Ascending aorta (tissue), 2 donors: Measurements from ENCODE around the gene CEP63. TPM values are rescaled to one million over a fixed set of nuclear protein-coding genes. Genes with fewer than 3 reads are reported as not detected.
A peak's percentile ranks its signal among the peaks of the same experiment; 100 is the strongest.

Experiments used
- DNase-seq, 2 donors: peaks; one replicate each; pipeline ENCODE4 v3.0.0-alpha.2; 2019; ENCODE audit warnings: low spot score in 2 of 2
- H3K27ac ChIP-seq, 2 donors: fragments of 200-600 bp; sonication (generic); one replicate each; pipeline ENCODE4 v1.5.1; 2016 to 2017; ENCODE audit warnings: mild to moderate bottlenecking in 1 of 2
- H3K27me3 ChIP-seq: fragments of 200-600 bp; sonication (generic); one replicate; pipeline ENCODE4 v1.5.1; 2017
- H3K36me3 ChIP-seq, 2 donors: fragments of 200-600 bp; sonication (generic); one replicate each; pipeline ENCODE4 v1.5.1; 2016
- H3K4me1 ChIP-seq, 2 donors: fragments of 200-600 bp; sonication (generic); one replicate each; pipeline ENCODE4 v1.5.1; 2016 to 2017; ENCODE audit warnings: mild to moderate bottlenecking in 1 of 2
- H3K4me3 ChIP-seq, 2 donors: fragments of 200-600 bp; sonication (generic); one replicate each; pipeline ENCODE4 v1.5.1; 2016 to 2017; ENCODE audit warnings: mild to moderate bottlenecking in 1 of 2
- H3K9me3 ChIP-seq, 2 donors: fragments of 200-600 bp; sonication (generic); one replicate each; pipeline ENCODE4 v1.5.1; 2016
- CTCF ChIP-seq, 3 experiments: fragments of 200-600 bp in 2 of 3; fragments of 450-650 bp in 1 of 3; sonication (generic) in 2 of 3; IDR thresholded peaks; one replicate each; pipeline ENCODE4 v1.5.1; 2016 to 2019; ENCODE audit warnings: antibody characterized with exemption in 3 of 3, mild to moderate bottlenecking in 1 of 3, moderate library complexity in 1 of 3
- intact Hi-C: fragments of 100-400 bp; cut with DNase I; formaldehyde crosslinking; loops from one replicate; pipeline ENCODE4 v1.15.1; 2023
- total RNA-seq: library from RNA; depleted of rRNA; stranded (reverse); fragments of >200 nt; gene quantifications from one replicate; pipeline ENCODE4 v1.1.0, GENCODE V29; 2016

Gene CEP63
- total RNA-seq, 1 donor from 2014 or later = 5.3 TPM

- DNase-seq = no peak
Measured at GRCh38 chr3:134474956-134475355, 10.9 kb upstream of the CEP63 start.

GRCh38 chr3:134476306-134476705 is 9.6 kb upstream of the CEP63 start:
- H3K36me3 ChIP-seq = peaks cover 21 to 36% of the 10 kb centered on the region in 2 donors
- no peak overlapping the region for H3K27ac ChIP-seq
- no peaks in the 10 kb centered on the region for H3K27me3 ChIP-seq
- no peak overlapping the region for H3K4me3 ChIP-seq
- intact Hi-C loops = loop anchor here (5.0 kb wide), 1 partner anchor 264 kb away; no protein-coding TSS in a partner anchor
- peaks cover 0 to 8% of the 10 kb centered on the region in 2 donors for H3K4me1 ChIP-seq
- H3K9me3 ChIP-seq = no peaks in the 10 kb centered on the region
- no peak for TF ChIP-seq CTCF (IDR thresholded peaks at IDR 0.05)
- DNase-seq = no peak

More at GRCh38 chr3:134474956-134475355, 10.9 kb upstream of the CEP63 start:
- no peak for TF ChIP-seq CTCF (IDR thresholded peaks at IDR 0.05)
- intact Hi-C loops = loop anchor here (1.0 to 5.0 kb wide), 2 partner anchors 167 to 263 kb away; no protein-coding TSS in a partner anchor
- Histone ChIP-seq H3K36me3 (peaks cover 21 to 27% of the 10 kb centered on the region in 2 donors), H3K4me3 (no peak overlapping the region), H3K27me3 (no peaks in the 10 kb centered on the region), H3K4me1 (peaks cover 0 to 4% of the 10 kb centered on the region in 2 donors), H3K9me3 (no peaks in the 10 kb centered on the region), H3K27ac (no peak overlapping the region)

- H3K4me1 ChIP-seq = peaks cover 0 to 8% of the 10 kb centered on the region in 2 donors
- peaks cover 21 to 40% of the 10 kb centered on the region in 2 donors for H3K36me3 ChIP-seq
- no peak for DNase-seq
- no peak for TF ChIP-seq CTCF (IDR thresholded peaks at IDR 0.05)
- no peaks in the 10 kb centered on the region for H3K27me3 ChIP-seq
- H3K27ac ChIP-seq = no peak overlapping the region
- intact Hi-C loops = loop anchor here (5.0 kb wide), 1 partner anchor 265 kb away; no protein-coding TSS in a partner anchor
- H3K9me3 ChIP-seq = no peaks in the 10 kb centered on the region
- no peak overlapping the region for H3K4me3 ChIP-seq
Measured at GRCh38 chr3:134477002-134477401, 8.9 kb upstream of the CEP63 start.

GRCh38 chr3:134477938-134478337 is 7.9 kb upstream of the CEP63 start:
- intact Hi-C loops = loop anchor here (5.0 kb wide), 1 partner anchor 266 kb away; no protein-coding TSS in a partner anchor
- no peak overlapping the region for H3K4me3 ChIP-seq
- peaks cover 21 to 40% of the 10 kb centered on the region in 2 donors for H3K36me3 ChIP-seq
- no peaks in the 10 kb centered on the region for H3K27me3 ChIP-seq
- no peaks in the 10 kb centered on the region for H3K9me3 ChIP-seq
- no peak overlapping the region for H3K27ac ChIP-seq
- DNase-seq = no peak
- H3K4me1 ChIP-seq = peaks cover 8 to 17% of the 10 kb centered on the region in 2 donors
- no peak for TF ChIP-seq CTCF (IDR thresholded peaks at IDR 0.05)

- Histone ChIP-seq H3K4me3 (no peak overlapping the region), H3K36me3 (peaks cover 21 to 40% of the 10 kb centered on the region in 2 donors), H3K27me3 (no peaks in the 10 kb centered on the region), H3K27ac (peak overlapping the region; percentile 95 to 98), H3K9me3 (no peaks in the 10 kb centered on the region), H3K4me1 (peaks cover 19 to 31% of the 10 kb centered on the region in 2 donors)
- intact Hi-C loops = loop anchor here (10.0 kb wide), 2 partner anchors 676 to 1484 kb away; partner anchors contain the start of genes PPP2R3A and SRPRB
- no peak for DNase-seq
- no peak for TF ChIP-seq CTCF (IDR thresholded peaks at IDR 0.05)
Measured at GRCh38 chr3:134480546-134480945, 5.3 kb upstream of the CEP63 start.
